ENCODE data around the gene LYZL6.
"Not testable (repeated sequence)": the region's sequence is repeated elsewhere in the genome, so short reads cannot be mapped to it uniquely, and the experiment has no call there.

The LYZL6 gene

DNA sequence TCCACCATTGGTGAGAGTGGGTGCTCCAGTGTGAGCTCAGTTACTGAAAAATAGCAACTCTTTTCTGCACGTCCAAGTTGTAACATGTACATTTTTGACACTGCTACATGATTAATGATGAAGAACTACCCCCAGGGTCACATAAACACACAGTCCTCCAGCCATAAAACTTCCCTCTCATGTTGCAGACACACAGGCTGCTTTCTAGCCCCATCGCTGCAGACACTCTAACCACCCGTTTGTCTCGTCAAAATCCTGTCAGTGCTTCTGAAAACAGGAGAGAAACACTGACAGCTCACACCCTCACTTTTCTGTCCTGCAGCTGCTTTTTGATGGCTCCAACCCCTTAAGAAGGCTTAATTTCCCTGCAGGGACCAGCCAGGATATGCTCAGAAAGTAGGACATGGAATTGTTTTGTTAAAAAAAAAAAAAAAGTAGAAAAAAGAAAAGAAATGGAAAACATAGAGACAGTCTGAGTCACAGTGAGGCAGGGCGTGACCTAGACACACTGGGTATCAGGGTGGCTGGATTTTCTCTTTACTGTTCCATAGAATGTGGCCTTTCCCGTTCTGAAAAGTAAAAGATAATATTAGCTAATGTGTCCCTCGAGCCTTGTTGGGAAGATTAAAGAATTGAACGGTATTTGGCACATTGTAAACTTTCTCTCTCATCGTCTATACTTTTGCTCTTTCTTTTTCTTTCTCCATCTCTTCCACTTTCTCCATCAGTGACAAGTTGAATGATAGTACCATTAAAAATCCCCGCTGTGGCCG lies 42.6 kb downstream of the LYZL6 start:
- TF ChIP-seq, protein P1, sequence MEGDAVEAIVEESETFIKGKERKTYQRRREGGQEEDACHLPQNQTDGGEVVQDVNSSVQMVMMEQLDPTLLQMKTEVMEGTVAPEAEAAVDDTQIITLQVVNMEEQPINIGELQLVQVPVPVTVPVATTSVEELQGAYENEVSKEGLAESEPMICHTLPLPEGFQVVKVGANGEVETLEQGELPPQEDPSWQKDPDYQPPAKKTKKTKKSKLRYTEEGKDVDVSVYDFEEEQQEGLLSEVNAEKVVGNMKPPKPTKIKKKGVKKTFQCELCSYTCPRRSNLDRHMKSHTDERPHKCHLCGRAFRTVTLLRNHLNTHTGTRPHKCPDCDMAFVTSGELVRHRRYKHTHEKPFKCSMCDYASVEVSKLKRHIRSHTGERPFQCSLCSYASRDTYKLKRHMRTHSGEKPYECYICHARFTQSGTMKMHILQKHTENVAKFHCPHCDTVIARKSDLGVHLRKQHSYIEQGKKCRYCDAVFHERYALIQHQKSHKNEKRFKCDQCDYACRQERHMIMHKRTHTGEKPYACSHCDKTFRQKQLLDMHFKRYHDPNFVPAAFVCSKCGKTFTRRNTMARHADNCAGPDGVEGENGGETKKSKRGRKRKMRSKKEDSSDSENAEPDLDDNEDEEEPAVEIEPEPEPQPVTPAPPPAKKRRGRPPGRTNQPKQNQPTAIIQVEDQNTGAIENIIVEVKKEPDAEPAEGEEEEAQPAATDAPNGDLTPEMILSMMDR (IDR thresholded peaks at IDR 0.05; ENCODE audit: insufficient read depth, missing control alignments) = no peak
- DNase-seq (ENCODE audit: insufficient read length, low spot score) (no peak), FAIRE-seq (no peak)

DNA sequence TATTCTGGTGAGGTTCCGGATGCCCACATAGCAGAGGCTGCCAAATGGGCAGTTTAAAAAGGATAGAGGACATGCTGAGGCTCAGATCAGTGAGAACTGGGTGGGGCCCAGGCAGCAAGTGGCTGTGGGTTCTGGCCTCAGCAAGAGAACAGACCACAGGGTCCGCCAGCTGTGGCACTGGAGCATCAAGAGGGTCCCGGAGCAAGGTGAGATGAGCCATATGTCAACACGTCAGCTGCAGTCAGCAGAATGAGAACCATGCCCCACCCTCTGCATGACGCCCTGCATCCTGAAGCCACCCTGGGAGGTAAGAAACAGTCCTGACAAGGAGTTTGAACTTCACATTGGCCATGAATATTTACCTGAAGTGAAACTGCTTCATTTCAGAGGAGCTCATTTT lies 43.2 kb downstream of the LYZL6 start:
- TF ChIP-seq, protein P1 (IDR thresholded peaks at IDR 0.05; ENCODE audit: insufficient read depth, missing control alignments) = no peak
- FAIRE-seq = no peak
- DNase-seq (ENCODE audit: insufficient read length, low spot score) = no peak

DNA sequence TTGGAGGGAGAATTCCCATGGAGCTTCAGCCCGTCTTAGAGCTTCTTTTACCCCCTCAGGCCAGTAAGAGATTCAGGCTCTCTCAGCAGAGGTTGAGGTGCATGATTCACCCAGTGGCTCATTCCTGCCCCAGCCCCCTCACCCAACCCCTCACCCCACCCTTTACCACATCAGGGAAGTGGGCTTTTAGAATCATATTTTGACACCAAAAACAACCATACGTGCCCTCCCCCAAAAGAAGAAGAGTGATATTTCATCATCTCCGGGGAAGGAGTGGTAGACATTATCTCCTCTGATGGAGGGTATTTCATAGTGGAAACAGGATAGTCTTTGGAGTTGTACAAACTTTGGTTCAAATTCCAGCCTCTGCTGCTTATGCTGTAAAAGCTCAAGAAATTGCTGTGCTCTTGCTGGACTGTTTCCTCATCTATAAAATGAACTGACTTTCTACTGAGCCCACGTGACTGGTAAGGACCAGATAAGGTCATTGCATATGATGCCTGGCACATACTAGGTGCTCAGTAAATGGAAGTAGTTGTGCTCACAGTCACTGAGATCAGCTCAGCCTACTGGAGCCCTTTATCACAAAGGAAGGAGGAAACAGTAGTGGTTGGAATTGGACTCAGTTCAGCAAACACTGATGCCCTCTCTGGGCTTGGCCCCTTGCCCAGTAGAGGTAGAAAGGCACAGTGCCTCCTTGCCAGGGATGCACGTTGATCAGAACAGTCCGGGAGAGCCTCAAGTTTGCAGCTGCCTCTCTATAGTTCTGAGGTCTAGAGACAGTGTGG lies 45.0 kb downstream of the LYZL6 start:
- no peak for DNase-seq (ENCODE audit: insufficient read length, low spot score)
- FAIRE-seq = no peak
- TF ChIP-seq, protein P1 (IDR thresholded peaks at IDR 0.05; ENCODE audit: insufficient read depth, missing control alignments) = no peak

DNA sequence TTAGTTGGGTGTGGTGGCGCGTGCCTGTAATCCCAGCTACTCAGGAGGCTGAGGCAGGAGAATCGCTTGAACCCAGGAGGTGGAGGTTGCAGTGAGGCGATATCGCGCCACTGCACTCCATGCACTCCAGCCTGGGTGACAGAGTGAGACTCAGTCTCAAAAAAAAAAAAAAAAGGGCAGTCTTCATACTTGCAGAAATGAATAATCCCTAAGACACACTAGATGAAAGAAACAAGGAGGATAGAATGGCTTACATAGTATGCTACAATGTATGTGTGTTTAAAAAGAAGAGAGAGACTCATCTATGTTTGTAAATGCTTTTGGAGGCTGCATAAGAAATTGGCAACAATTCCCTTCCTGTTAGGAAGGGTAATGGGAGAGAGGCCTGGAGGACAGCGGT lies 45.7 kb downstream of the LYZL6 start:
- not testable (repeated sequence) for DNase-seq (ENCODE audit: insufficient read length, low spot score)

DNA sequence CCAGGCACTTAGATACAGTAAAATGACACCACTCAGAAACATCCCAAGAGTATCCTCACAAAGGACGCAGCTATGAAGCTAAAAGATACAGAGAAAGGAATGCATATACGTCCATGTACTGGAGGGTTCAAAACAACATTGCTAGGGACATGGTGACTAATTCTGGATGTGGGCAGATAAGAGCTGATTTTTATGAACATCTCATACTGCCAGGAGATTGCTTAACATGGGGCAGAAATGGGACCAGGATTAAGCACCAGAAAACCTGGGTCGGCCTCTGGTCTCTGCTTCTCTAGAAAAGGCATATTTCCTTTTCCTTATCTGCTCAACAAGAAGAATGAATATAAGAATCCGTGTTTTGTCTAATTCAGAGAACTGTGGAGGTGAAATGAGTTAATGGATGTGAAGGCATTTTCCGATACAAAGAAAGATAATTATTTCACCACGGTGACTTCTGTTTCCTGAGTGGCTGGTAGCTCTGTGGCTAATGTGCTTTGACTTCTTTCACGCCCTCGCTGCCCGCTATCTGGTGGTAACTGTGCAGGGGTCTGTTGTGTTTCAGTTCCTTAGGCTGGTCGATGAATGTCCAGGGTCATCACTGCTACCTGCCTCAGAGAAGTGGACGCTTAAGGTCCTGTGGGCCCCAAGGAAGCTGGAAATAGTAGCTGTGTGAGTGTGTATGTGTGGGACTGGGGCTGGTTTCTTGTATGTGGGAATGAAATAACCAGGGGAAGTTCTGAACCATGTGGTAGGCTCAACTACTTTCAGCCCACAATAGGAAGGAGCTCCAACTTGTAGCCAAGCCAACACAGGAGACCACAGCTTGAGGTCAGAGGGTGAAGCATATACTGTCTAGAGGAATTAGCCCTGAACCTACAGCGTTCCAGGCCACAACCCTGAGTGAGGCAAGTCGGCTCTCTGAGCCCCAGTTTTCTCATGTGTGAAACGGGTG lies 47.6 kb downstream of the LYZL6 start:
- DNase-seq (ENCODE audit: insufficient read length, low spot score) = no peak
- TF ChIP-seq, protein P1 (IDR thresholded peaks at IDR 0.05; ENCODE audit: insufficient read depth, missing control alignments) = no peak
- no peak for FAIRE-seq

More for the DNA sequence above, 45.7 kb downstream of the LYZL6 start:
- not testable (repeated sequence) for FAIRE-seq

DNA sequence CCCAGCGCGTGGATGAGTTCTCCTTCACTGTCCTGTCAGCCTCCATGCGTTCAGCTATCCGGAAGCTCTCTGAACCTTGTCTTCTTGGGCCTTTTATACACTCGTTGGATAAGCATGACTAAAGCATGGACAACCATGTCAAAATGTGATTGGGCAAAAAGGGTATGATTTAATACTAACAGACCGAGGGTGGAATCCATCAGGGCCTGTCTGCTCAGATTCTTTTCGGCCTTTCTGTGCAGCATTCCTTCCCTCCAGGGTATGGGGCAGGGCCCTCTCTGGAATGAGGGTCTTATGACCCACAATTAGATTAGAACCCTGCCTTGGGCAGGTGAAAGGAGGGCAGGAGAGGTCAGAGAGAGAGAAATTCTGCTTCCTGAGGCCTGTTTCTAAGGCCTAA lies 49.3 kb downstream of the LYZL6 start:
- FAIRE-seq (no peak), DNase-seq (ENCODE audit: insufficient read length, low spot score) (no peak)
- TF ChIP-seq, protein P1 (IDR thresholded peaks at IDR 0.05; ENCODE audit: insufficient read depth, missing control alignments) = no peak

DNA sequence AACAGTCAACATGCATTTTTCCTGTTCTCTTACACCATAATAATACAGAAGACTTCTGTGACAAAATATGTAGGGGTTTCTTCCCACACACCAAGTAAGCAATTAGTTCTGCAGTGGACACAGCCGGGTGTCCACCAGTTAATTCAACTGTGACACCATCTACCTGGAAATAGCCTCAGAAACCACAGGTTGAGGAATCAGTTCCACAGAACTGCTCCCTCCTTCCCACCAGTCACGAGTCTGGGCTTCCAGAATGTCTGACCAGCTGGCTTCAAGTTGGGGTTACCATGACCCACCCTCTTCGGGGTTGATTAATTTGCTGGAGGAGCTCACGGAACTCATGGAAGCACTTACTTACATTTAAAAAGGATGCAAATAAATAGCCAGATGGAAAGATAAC lies 49.8 kb downstream of the LYZL6 start:
- TF ChIP-seq, protein P1 (IDR thresholded peaks at IDR 0.05; ENCODE audit: insufficient read depth, missing control alignments) = no peak
- FAIRE-seq (no peak), DNase-seq (ENCODE audit: insufficient read length, low spot score) (no peak)
